GM12891 (cell line): ENCODE results near the gene CCL13.

Experiments
- POLR2A ChIP-seq: IDR thresholded peaks from 2 replicates; pipeline ENCODE4 v1.6.1; 2011; ENCODE audit warnings: low read depth, low read length, control low read depth
- POLR2AphosphoS5 ChIP-seq: IDR thresholded peaks from 2 replicates; pipeline ENCODE4 v1.6.1; 2011; ENCODE audit warnings: low read depth, low read length, control low read depth
- TAF1 ChIP-seq: IDR thresholded peaks from 2 replicates; pipeline ENCODE4 v1.6.1; 2011; ENCODE audit warnings: low read depth, low read length, control low read depth

- TF ChIP-seq POLR2A (no peak), TAF1 (no peak), POLR2AphosphoS5 (no peak)
Observed at GRCh38 chr17:34357398-34357797, 1.1 kb downstream of the CCL13 start.
